GM21360 (cell line): ENCODE data around the gene COPS7A.

Source experiments
- ATAC-seq: cut with Tn5 transposase; IDR thresholded peaks from one replicate; pipeline ENCODE4 v1.9.1; 2021; ENCODE audit warnings: mild to moderate bottlenecking, moderate library complexity; ENCODE audit not compliant: unreplicated experiment

COPS7A gene

GRCh38 chr12:6768437-6768914, 44.6 kb downstream of the COPS7A start:
- no peak for ATAC-seq

- no peak for ATAC-seq
Measured at GRCh38 chr12:6768990-6769389, 45.1 kb downstream of the COPS7A start.

- ATAC-seq: no peak
Measured at GRCh38 chr12:6769666-6770065, 45.8 kb downstream of the COPS7A start.

GRCh38 chr12:6770094-6770493, 46.2 kb downstream of the COPS7A start:
- no peak for ATAC-seq

GRCh38 chr12:6770600-6770999, 46.8 kb downstream of the COPS7A start:
- ATAC-seq: no peak

GRCh38 chr12:6771091-6771495, 47.2 kb downstream of the COPS7A start:
- ATAC-seq: no peak

GRCh38 chr12:6771509-6772330, 47.9 kb downstream of the COPS7A start:
- ATAC-seq: no peak

- no peak for ATAC-seq
Measured at GRCh38 chr12:6772331-6772695, 48.5 kb downstream of the COPS7A start, which contains the start of gene LAG3. TSS of gene LAG3 (plus strand) at chr12:6772520. CDS start at chr12:6772853, 333 bp downstream.

- no peak for ATAC-seq
Measured at GRCh38 chr12:6772726-6773589, 49.1 kb downstream of the COPS7A start.

- no peak for ATAC-seq
Measured at GRCh38 chr12:6773590-6774351, 49.9 kb downstream of the COPS7A start.

- no peak for ATAC-seq
Measured at GRCh38 chr12:6774499-6775062, 50.7 kb downstream of the COPS7A start.

- no peak for ATAC-seq
Measured at GRCh38 chr12:6775185-6776174, 51.6 kb downstream of the COPS7A start.

GRCh38 chr12:6777386-6777785, 53.5 kb downstream of the COPS7A start:
- no peak for ATAC-seq

GRCh38 chr12:6778217-6778573, 54.3 kb downstream of the COPS7A start:
- no peak for ATAC-seq

- peak; percentile 63 for ATAC-seq
Measured at GRCh38 chr12:6778574-6779550, 55.0 kb downstream of the COPS7A start.

GRCh38 chr12:6779708-6780432, 56.0 kb downstream of the COPS7A start:
- ATAC-seq: no peak

- ATAC-seq: no peak
Measured at GRCh38 chr12:6780573-6780972, 56.7 kb downstream of the COPS7A start.
